Measurements from ENCODE around the gene RTN1. TPM values are rescaled to one million over a fixed set of nuclear protein-coding genes. Genes with fewer than 3 reads are reported as not detected.

The RTN1 gene
- total RNA-seq, 2 experiments from 2014 or later = not detected

DNA sequence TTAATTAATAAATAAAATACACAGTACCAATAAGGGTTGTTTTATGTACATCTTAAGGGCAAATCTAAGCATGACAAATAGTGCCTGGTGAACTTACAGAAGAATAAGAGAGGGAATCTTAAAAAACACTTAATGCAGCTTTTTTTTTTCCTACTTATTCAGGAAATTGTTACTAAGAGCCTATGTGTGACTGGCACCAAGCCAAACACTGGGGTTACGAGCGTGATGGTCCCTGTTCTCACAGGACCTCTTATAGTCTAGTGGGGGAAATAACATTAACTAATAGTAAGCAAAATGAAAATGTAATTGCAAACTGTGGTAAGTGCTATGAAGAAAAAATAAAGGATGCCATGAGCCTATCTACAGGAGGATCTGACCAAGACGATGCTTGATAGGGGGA, 53.6 kb downstream of the RTN1 start:
- TF ChIP-seq EZH2phosphoT487 (IDR thresholded peaks at IDR 0.05; ENCODE audit: borderline replicate concordance, low read depth, low read length) = no peak
- TF ChIP-seq, protein P1, sequence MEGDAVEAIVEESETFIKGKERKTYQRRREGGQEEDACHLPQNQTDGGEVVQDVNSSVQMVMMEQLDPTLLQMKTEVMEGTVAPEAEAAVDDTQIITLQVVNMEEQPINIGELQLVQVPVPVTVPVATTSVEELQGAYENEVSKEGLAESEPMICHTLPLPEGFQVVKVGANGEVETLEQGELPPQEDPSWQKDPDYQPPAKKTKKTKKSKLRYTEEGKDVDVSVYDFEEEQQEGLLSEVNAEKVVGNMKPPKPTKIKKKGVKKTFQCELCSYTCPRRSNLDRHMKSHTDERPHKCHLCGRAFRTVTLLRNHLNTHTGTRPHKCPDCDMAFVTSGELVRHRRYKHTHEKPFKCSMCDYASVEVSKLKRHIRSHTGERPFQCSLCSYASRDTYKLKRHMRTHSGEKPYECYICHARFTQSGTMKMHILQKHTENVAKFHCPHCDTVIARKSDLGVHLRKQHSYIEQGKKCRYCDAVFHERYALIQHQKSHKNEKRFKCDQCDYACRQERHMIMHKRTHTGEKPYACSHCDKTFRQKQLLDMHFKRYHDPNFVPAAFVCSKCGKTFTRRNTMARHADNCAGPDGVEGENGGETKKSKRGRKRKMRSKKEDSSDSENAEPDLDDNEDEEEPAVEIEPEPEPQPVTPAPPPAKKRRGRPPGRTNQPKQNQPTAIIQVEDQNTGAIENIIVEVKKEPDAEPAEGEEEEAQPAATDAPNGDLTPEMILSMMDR (conservative IDR thresholded peaks at IDR 0.05; ENCODE audit: low read length) = no peak
- H3K4me1 ChIP-seq (ENCODE audit: insufficient read depth, low read length, poor library complexity, severe bottlenecking) = no peaks in the 10 kb centered on the region
- H3K79me2 ChIP-seq (ENCODE audit: insufficient read depth, low read depth, low read length) = no peaks in the 10 kb centered on the region
- H3K9me2 ChIP-seq (ENCODE audit: insufficient read depth, low read length) = no peaks in the 10 kb centered on the region
- ChIA-PET POLR2A (no interaction called here), CTCF (ENCODE audit: unreplicated experiment) (no interaction called here)
- H4K20me1 ChIP-seq (ENCODE audit: insufficient read depth, low read length) = no peaks in the 10 kb centered on the region
- no peak overlapping the region for H2AFZ ChIP-seq (ENCODE audit: low read length)
- DNase-seq (ENCODE audit: low spot score) = no peak
- intact Hi-C loops (cut with micrococcal nuclease; ENCODE audit: unreplicated experiment) = no loop called here
- H3K36me3 ChIP-seq (ENCODE audit: insufficient read depth, low read length) = no peaks in the 10 kb centered on the region
- H3K4me3 ChIP-seq (ENCODE audit: low read depth, low read length, poor library complexity, severe bottlenecking) = no peak overlapping the region
- no TSS peak for BruUV-seq (replicated peaks)
- H3K4me2 ChIP-seq (ENCODE audit: low read length) = no peak overlapping the region
- H3K9me3 ChIP-seq (ENCODE audit: low read length) = no peaks in the 10 kb centered on the region
- no peak overlapping the region for H3K27ac ChIP-seq (ENCODE audit: low read depth, low read length, poor library complexity, severe bottlenecking)

DNA sequence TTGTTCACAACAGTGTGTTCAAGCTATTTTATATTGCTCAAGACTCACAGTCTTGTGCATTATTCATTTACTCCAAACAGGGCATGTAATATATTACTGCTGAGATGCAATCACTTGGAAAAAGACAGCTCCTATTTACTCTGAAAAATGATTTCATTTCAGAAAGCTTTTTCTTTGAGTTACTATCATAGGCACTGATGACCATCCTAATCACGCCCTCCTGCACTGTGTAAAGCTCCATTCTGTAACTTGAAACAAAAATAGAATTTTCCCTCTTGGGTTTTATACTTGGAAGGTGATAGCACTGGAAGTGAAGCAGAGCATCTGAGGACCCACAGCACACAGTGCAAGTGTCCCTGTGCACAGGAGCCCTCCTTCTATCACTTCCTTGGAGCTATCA, 55.6 kb downstream of the RTN1 start:
- no peaks in the 10 kb centered on the region for H3K36me3 ChIP-seq (ENCODE audit: insufficient read depth, low read length)
- H3K9me3 ChIP-seq (ENCODE audit: low read length) = no peaks in the 10 kb centered on the region
- ChIA-PET CTCF (ENCODE audit: unreplicated experiment) (no interaction called here), POLR2A (interaction anchor here (0.8 kb wide), 1 partner anchor 9 kb away, joined by 3 read pairs; no protein-coding TSS in a partner anchor)
- no peaks in the 10 kb centered on the region for H3K9me2 ChIP-seq (ENCODE audit: insufficient read depth, low read length)
- no peaks in the 10 kb centered on the region for H4K20me1 ChIP-seq (ENCODE audit: insufficient read depth, low read length)
- BruUV-seq (replicated peaks) = no TSS peak
- H3K79me2 ChIP-seq (ENCODE audit: insufficient read depth, low read depth, low read length) = no peaks in the 10 kb centered on the region
- TF ChIP-seq EZH2phosphoT487 (IDR thresholded peaks at IDR 0.05; ENCODE audit: borderline replicate concordance, low read depth, low read length) = no peak
- TF ChIP-seq, protein P1 (conservative IDR thresholded peaks at IDR 0.05; ENCODE audit: low read length) = no peak
- H2AFZ ChIP-seq (ENCODE audit: low read length) = no peak overlapping the region
- H3K4me1 ChIP-seq (ENCODE audit: insufficient read depth, low read length, poor library complexity, severe bottlenecking) = no peaks in the 10 kb centered on the region
- DNase-seq (ENCODE audit: low spot score) = no peak
- H3K4me2 ChIP-seq (ENCODE audit: low read length) = no peak overlapping the region
- no peak overlapping the region for H3K27ac ChIP-seq (ENCODE audit: low read depth, low read length, poor library complexity, severe bottlenecking)
- H3K4me3 ChIP-seq (ENCODE audit: low read depth, low read length, poor library complexity, severe bottlenecking) = no peak overlapping the region
- intact Hi-C loops (cut with micrococcal nuclease; ENCODE audit: unreplicated experiment) = no loop called here

DNA sequence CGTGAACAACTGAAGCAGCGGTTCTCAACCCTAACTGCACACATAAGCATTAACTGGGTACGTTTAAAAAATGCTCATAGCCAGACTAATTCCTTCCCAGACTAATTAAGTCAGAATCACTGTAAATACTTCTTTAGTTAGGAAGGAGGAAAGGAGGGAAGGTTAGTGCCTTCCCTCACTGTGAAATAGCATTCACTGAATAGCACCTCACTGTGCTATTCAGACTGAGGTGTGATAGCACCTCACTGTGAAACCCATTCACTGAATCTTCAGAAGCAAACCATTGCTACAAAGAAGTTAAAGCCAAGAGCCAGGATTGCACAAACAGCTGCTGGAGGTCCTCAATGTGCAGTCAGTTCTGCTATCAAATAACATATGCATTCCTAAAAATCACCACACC, 58.8 kb downstream of the RTN1 start:
- intact Hi-C loops (cut with micrococcal nuclease; ENCODE audit: unreplicated experiment) = no loop called here
- Histone ChIP-seq H3K9me3 (ENCODE audit: low read length) (no peaks in the 10 kb centered on the region), H4K20me1 (ENCODE audit: insufficient read depth, low read length) (no peaks in the 10 kb centered on the region), H3K79me2 (ENCODE audit: insufficient read depth, low read depth, low read length) (no peaks in the 10 kb centered on the region), H3K27ac (ENCODE audit: low read depth, low read length, poor library complexity, severe bottlenecking) (no peak overlapping the region), H3K4me2 (ENCODE audit: low read length) (no peak overlapping the region), H3K4me1 (ENCODE audit: insufficient read depth, low read length, poor library complexity, severe bottlenecking) (no peaks in the 10 kb centered on the region), H3K36me3 (ENCODE audit: insufficient read depth, low read length) (no peaks in the 10 kb centered on the region), H3K4me3 (ENCODE audit: low read depth, low read length, poor library complexity, severe bottlenecking) (no peak overlapping the region), H2AFZ (ENCODE audit: low read length) (no peak overlapping the region), H3K9me2 (ENCODE audit: insufficient read depth, low read length) (no peaks in the 10 kb centered on the region)
- no peak for DNase-seq (ENCODE audit: low spot score)
- TF ChIP-seq EZH2phosphoT487 (IDR thresholded peaks at IDR 0.05; ENCODE audit: borderline replicate concordance, low read depth, low read length) = no peak
- TF ChIP-seq, protein P1 (conservative IDR thresholded peaks at IDR 0.05; ENCODE audit: low read length) = no peak
- BruUV-seq (replicated peaks) = no TSS peak
- CTCF ChIA-PET (ENCODE audit: unreplicated experiment) = no interaction called here
- POLR2A ChIA-PET = interaction anchor here (0.7 kb wide), 1 partner anchor 38 kb away, joined by 3 read pairs; no protein-coding TSS in a partner anchor
